HG03457 (cell line): ENCODE data around the gene DMXL2.
"Not testable (repeated sequence)": the region's sequence is repeated elsewhere in the genome, so short reads cannot be mapped to it uniquely, and the experiment has no call there.

Source experiments
- ATAC-seq: cut with Tn5 transposase; IDR thresholded peaks from one replicate; pipeline ENCODE4 v1.9.1; 2021; ENCODE audit warnings: moderate number of reproducible peaks; ENCODE audit not compliant: unreplicated experiment

The DMXL2 gene

GRCh38 chr15:51423040-51423439 lies 199.5 kb downstream of the DMXL2 start:
- not testable (repeated sequence) for ATAC-seq

- ATAC-seq: no peak
These were observed 206.4 kb downstream of the DMXL2 start for GRCh38 chr15:51416129-51416528.

GRCh38 chr15:51414256-51414860 lies 208.2 kb downstream of the DMXL2 start:
- ATAC-seq: no peak

GRCh38 chr15:51405693-51406523 lies 216.7 kb downstream of the DMXL2 start:
- ATAC-seq: no peak

GRCh38 chr15:51403946-51404695 lies 218.4 kb downstream of the DMXL2 start:
- ATAC-seq: no peak

GRCh38 chr15:51403072-51403878 lies 219.3 kb downstream of the DMXL2 start:
- no peak for ATAC-seq

- ATAC-seq: no peak
These were observed 220.6 kb downstream of the DMXL2 start for GRCh38 chr15:51401872-51402517.

- ATAC-seq: no peak
These were observed 221.4 kb downstream of the DMXL2 start for GRCh38 chr15:51401051-51401780.

GRCh38 chr15:51398626-51399025 lies 223.9 kb downstream of the DMXL2 start:
- ATAC-seq: no peak
